Measurements from ENCODE around the gene SIT1. TPM values are rescaled to one million over a fixed set of nuclear protein-coding genes. Genes with fewer than 3 reads are reported as not detected.
"Not testable (repeated sequence)": the region's sequence is repeated elsewhere in the genome, so short reads cannot be mapped to it uniquely, and the experiment has no call there.

The SIT1 gene
- total RNA-seq, 1 experiment from 2014 or later: not detected

GRCh38 chr9:35640431-35640830, 10.3 kb downstream of the SIT1 start:
- not testable (repeated sequence) for H3K9me3 ChIP-seq (replicated peaks); H3K4me1 ChIP-seq; H3K27me3 ChIP-seq; H3K27ac ChIP-seq; H3K36me3 ChIP-seq; DNase-seq; H3K4me3 ChIP-seq

- no peaks in the 10 kb centered on the region for H3K4me1 ChIP-seq
- no peak for DNase-seq
- no peaks in the 10 kb centered on the region for H3K9me3 ChIP-seq (replicated peaks)
- no peaks in the 10 kb centered on the region for H3K27me3 ChIP-seq
- H3K4me3 ChIP-seq: no peak overlapping the region
- H3K36me3 ChIP-seq: no peaks in the 10 kb centered on the region
- H3K27ac ChIP-seq: no peak overlapping the region
Measured at GRCh38 chr9:35639631-35640030, 11.1 kb downstream of the SIT1 start.

DNA sequence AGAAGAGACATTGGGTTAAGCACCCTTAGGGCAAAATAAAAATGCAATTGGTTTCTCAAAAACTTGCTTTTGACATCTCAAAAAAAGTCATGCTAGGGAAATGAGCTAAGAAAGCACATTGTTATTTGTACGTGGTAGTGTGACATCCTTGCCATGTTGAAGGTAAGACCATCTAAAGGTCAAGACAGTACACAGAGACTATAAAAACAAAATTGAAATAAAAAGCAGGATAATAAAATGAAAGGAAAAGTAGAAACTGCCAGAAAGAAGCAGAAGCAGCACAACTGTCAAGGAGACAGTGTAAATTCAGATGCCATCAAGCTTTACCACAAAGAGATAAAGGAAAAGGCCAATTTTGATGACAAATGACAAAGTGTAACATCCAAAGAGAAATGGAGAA, 11.5 kb downstream of the SIT1 start:
- H3K27me3 ChIP-seq; H3K4me1 ChIP-seq; H3K4me3 ChIP-seq; H3K36me3 ChIP-seq; H3K27ac ChIP-seq; H3K9me3 ChIP-seq (replicated peaks); DNase-seq: not testable (repeated sequence)

DNA sequence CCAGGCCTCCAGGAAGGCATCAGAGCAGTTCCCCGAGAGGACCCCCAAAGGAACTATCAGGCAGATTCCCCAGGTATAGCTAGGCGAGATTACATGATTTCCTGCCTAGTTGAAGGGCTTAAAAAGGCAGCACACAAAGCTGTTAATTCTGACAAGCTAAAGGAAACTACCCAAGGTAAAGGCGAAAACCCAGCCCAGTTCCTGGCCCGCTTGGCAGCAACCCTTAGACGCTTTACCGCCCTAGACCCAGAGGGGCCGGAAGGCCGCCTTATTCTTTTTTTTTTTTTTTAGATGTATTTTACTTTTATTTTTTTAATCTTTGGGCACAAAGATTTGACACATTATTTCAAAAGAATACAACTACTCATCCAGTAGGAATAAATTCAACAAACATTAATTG, 12.0 kb downstream of the SIT1 start:
- not testable (repeated sequence) for H3K27me3 ChIP-seq; H3K4me3 ChIP-seq; H3K36me3 ChIP-seq; H3K9me3 ChIP-seq (replicated peaks); H3K27ac ChIP-seq; H3K4me1 ChIP-seq; DNase-seq

- DNase-seq; H3K9me3 ChIP-seq (replicated peaks); H3K36me3 ChIP-seq; H3K27ac ChIP-seq; H3K4me1 ChIP-seq; H3K4me3 ChIP-seq; H3K27me3 ChIP-seq: not testable (repeated sequence)
Measured at GRCh38 chr9:35637427-35637955, 13.2 kb downstream of the SIT1 start.

DNA sequence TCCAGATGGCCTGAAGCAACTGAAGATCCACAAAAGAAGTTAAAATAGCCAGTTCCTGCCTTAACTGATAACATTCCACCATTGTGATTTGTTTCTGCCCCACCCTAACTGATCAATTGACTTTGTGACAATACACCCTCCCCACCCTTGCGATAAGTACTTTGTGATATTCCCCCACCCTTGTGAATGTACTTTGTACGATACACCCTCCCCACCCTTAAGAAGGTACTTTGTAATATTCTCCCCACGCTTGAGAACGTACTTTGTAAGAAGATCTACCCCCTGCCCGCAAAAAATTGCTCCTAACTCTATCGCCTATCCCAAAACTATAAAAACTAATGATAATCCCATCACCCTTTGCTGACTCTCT, 13.9 kb downstream of the SIT1 start:
- not testable (repeated sequence) for H3K36me3 ChIP-seq; H3K9me3 ChIP-seq (replicated peaks); H3K27ac ChIP-seq; H3K4me3 ChIP-seq; DNase-seq; H3K4me1 ChIP-seq; H3K27me3 ChIP-seq

GRCh38 chr9:35636135-35636876, 14.4 kb downstream of the SIT1 start:
- H3K27ac ChIP-seq: no peak overlapping the region
- H3K27me3 ChIP-seq: no peaks in the 10 kb centered on the region
- H3K4me1 ChIP-seq: no peaks in the 10 kb centered on the region
- DNase-seq: no peak
- no peaks in the 10 kb centered on the region for H3K9me3 ChIP-seq (replicated peaks)
- H3K36me3 ChIP-seq: no peaks in the 10 kb centered on the region
- no peak overlapping the region for H3K4me3 ChIP-seq

DNA sequence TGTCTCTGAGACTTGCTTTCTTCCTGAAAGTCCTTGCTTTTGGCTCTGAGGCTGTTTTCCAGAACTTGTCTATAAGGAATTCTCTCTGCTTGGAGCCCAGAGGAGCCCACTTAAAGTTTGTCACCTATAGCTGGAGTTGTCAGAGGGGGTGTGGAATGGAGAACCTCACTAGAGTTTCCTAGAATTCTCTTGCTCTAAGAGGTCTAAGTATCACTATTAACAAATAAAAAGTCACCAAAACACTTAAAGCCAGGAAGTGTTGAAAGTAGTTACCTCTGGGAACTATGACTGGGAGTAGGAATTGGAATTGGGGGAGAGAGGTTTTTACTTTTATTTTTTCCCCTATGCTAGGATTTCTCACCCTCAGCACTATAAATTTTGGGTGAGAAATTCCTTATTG, 15.0 kb downstream of the SIT1 start:
- H3K4me3 ChIP-seq: no peak overlapping the region

DNA sequence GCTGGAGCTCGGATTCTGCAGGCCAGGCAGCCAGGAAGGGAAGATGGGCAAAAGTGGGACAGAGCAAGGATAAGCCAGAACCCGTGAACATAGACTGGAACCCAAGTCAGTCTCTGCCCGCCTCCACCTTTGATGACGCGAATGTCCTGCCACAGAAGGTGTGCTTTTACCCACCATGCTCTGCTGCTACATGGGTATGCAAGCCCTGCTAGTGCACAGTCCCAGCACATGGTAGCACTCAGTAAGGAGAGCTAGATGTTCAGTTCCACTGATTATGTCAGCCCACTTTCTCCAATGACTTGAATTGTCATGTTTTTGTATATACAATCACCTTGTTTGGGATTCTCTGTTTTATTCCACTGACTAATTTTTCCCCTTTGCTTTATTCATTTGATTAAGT, 21.1 kb downstream of the SIT1 start:
- no peak for DNase-seq
- Histone ChIP-seq H3K4me1 (no peaks in the 10 kb centered on the region), H3K36me3 (no peaks in the 10 kb centered on the region), H3K4me3 (no peak overlapping the region), H3K27me3 (no peaks in the 10 kb centered on the region), H3K9me3 (replicated peaks) (no peaks in the 10 kb centered on the region), H3K27ac (no peak overlapping the region)

More for the DNA sequence above, 15.0 kb downstream of the SIT1 start:
- no peak for DNase-seq
- Histone ChIP-seq H3K27ac (no peak overlapping the region), H3K9me3 (replicated peaks) (no peaks in the 10 kb centered on the region), H3K36me3 (no peaks in the 10 kb centered on the region), H3K27me3 (no peaks in the 10 kb centered on the region), H3K4me1 (no peaks in the 10 kb centered on the region)

DNA sequence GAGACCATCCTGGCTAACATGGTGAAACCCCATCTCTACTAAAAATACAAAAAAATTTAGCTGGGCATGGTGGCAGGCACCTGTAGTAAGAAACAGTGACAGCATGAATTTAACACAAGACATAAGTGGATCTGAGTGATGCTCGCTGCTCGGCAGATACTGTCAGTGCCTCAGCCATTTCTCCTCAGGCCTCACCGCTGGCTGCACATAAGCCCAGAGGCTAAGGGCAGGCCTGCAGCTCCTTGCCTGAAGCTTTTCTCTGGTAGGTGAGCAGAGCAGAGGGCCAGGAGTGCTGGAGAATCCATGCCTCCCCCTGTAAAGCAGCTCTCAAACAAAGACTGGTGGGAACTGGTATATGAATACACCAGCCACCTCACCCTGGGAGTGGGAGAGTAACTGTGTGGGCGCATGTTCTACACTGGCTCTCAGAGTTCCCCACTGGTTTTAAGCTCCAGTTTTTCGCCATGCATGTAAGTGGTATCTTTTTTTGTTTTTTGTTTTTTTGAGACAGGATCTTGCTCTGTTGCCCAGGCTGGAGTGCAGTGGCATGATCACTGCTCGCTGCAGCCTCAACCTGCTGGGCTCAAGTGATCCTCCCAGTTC, 22.2 kb downstream of the SIT1 start:
- no peak overlapping the region for H3K27ac ChIP-seq
- no peaks in the 10 kb centered on the region for H3K27me3 ChIP-seq
- no peaks in the 10 kb centered on the region for H3K36me3 ChIP-seq
- H3K9me3 ChIP-seq (replicated peaks): no peaks in the 10 kb centered on the region
- no peak overlapping the region for H3K4me3 ChIP-seq
- no peak for DNase-seq
- no peaks in the 10 kb centered on the region for H3K4me1 ChIP-seq

- Histone ChIP-seq H3K9me3 (replicated peaks) (no peaks in the 10 kb centered on the region), H3K4me1 (no peaks in the 10 kb centered on the region), H3K4me3 (no peak overlapping the region), H3K27ac (no peak overlapping the region), H3K27me3 (no peaks in the 10 kb centered on the region), H3K36me3 (no peaks in the 10 kb centered on the region)
- DNase-seq: no peak
Measured at GRCh38 chr9:35627575-35627974, 23.2 kb downstream of the SIT1 start.

DNA sequence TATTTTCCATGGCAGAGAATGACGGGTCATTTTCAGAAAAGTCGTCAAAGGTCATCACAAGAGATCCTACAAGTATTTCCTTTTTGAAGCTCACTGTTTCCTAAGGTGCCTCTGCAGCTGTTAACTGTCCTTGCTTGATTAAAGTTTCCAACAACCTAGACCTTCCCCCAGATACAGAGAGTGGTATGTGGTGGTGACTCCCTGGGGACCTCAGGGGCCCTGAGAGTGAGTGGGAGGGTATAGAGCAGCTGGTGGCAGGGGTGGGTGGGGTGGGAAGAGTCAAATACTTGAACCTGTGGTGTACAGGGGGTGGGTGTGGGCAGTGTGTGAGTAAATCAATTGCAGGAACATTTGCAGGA, 31.0 kb downstream of the SIT1 start:
- no peak overlapping the region for H3K27ac ChIP-seq
- H3K4me1 ChIP-seq: peaks cover 4% of the 10 kb centered on the region; the same call in 1 of the 2 replicates
- no peaks in the 10 kb centered on the region for H3K27me3 ChIP-seq
- DNase-seq: peak; percentile 21 to 37
- no peaks in the 10 kb centered on the region for H3K36me3 ChIP-seq
- H3K9me3 ChIP-seq (replicated peaks): no peaks in the 10 kb centered on the region
- no peak overlapping the region for H3K4me3 ChIP-seq

DNA sequence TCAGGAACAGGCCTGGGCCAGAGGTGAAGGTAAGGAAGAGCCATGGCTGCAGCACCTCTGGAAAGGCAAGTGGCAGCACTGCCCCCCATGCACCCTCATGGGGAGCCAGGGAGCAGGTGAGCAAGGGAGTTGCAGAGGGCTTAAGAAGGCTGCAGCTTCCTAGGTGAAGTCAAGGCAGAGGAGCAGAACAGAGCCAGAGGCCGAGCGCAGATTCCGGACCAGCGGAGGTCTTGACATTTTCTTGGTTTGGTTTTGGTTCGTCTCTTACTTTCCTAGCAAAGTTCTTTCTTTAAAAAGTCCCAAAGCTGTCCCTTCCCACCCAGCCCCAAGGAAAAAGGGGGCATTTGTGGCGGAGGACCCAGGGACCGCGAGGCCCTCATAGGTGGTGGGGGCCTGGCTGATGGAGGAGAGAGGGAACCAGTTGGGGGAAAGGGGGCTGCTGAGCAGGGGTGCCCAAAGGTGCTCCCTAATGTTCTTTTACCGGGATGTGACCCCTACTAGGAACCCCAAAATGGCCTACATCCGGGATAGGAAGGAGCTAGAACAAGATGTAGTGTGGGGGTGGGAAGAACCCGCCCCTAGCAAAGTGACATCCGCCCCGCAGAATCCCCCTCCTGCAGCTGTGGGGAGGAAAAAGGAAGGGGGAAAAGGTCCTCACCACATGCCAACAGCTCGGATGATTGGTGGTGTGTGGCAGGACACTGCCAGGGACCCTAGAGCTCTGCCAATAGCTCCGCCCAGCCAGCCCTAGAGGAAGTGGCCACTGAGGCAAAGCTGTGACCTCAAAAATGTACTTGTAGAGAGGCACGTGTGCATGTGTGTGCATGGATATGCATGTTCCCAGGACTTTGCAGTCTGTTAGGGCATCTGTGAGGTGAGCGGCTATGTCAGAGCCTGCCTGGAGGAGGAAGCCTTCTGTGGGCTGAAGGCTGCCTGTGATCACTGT, 31.6 kb downstream of the SIT1 start:
- no peaks in the 10 kb centered on the region for H3K36me3 ChIP-seq
- peaks cover 4% of the 10 kb centered on the region; the same call in 1 of the 2 replicates for H3K4me1 ChIP-seq
- DNase-seq: peak in 1 of 2 experiments; percentile 26
- H3K4me3 ChIP-seq: no peak overlapping the region
- H3K9me3 ChIP-seq (replicated peaks): no peaks in the 10 kb centered on the region
- H3K27ac ChIP-seq: no peak overlapping the region
- no peaks in the 10 kb centered on the region for H3K27me3 ChIP-seq

- Histone ChIP-seq H3K4me1 (peaks cover 4% of the 10 kb centered on the region; the same call in 1 of the 2 replicates), H3K27ac (no peak within 1 kb of the TSS), H3K9me3 (replicated peaks) (no peaks in the 10 kb centered on the region), H3K36me3 (no peaks in the 10 kb centered on the region), H3K27me3 (no peaks in the 10 kb centered on the region), H3K4me3 (no peak within 1 kb of the TSS)
- no peak for DNase-seq
Measured at GRCh38 chr9:35618325-35618727, 32.4 kb downstream of the SIT1 start, which contains the start of gene CD72. CD72 (minus strand) TSS chr9:35618413; CDS start chr9:35618303, 110 bp downstream.

DNA sequence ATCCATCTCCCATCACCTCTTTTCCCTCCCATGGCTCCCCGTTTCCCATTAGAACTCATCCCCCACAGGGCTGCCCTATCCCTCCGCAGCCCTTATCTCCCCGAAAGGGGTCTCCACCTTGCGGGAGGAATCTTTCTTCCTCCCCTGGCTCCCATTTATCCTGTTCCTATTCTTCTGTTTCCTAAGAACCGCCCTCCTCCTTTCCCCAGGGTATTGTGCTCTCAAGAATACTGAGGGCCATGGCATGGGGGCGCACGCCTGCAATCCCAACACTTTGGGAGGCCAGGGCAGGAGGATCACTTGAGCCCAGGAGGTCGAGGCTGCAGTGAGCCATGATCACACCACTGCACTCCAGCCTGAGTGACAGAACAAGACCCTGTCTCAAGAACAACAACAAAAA, 33.2 kb downstream of the SIT1 start:
- peaks cover 4% of the 10 kb centered on the region; the same call in 1 of the 2 replicates for H3K4me1 ChIP-seq
- no peak for DNase-seq
- no peaks in the 10 kb centered on the region for H3K27me3 ChIP-seq
- no peaks in the 10 kb centered on the region for H3K9me3 ChIP-seq (replicated peaks)
- H3K4me3 ChIP-seq: no peak overlapping the region
- no peaks in the 10 kb centered on the region for H3K36me3 ChIP-seq
- no peak overlapping the region for H3K27ac ChIP-seq

Measured in SJCRH30 (cell line).